Neural progenitor cell (in vitro differentiated cells): ENCODE results near the gene RHOV. TPM values are rescaled to one million over a fixed set of nuclear protein-coding genes. Genes with fewer than 3 reads are reported as not detected.

Source experiments
- DNase-seq: peaks from one replicate; pipeline ENCODE4 v3.0.0-alpha.2; 2016; ENCODE audit warnings: low spot score
- H2AFZ ChIP-seq: fragments of 200-600 bp; sonication (generic); replicated peaks from 2 replicates; pipeline ENCODE4 v1.6.1; 2016; ENCODE audit warnings: antibody characterized with exemption
- H3F3A ChIP-seq: fragments of 200-600 bp; sonication (generic); 2 replicates; pipeline ENCODE4 v1.6.1; 2016; ENCODE audit warnings: antibody characterized with exemption, low read depth
- H3K27ac ChIP-seq: fragments of 200-600 bp; sonication (generic); 2 replicates; pipeline ENCODE4 v1.5.1; 2016; ENCODE audit warnings: mild to moderate bottlenecking
- H3K27me3 ChIP-seq: fragments of 200-600 bp; sonication (generic); 2 replicates; pipeline ENCODE4 v1.6.1; 2016; ENCODE audit warnings: mild to moderate bottlenecking, moderate library complexity
- H3K36me3 ChIP-seq: fragments of 200-600 bp; sonication (generic); 2 replicates; pipeline ENCODE4 v1.5.1; 2016
- H3K4me1 ChIP-seq: fragments of 200-600 bp; sonication (generic); 2 replicates; pipeline ENCODE4 v1.6.1; 2016; ENCODE audit warnings: mixed run types
- H3K4me2 ChIP-seq: fragments of 200-600 bp; sonication (generic); 2 replicates; pipeline ENCODE4 v1.6.1; 2016
- H3K4me3 ChIP-seq: fragments of 200-600 bp; sonication (generic); 2 replicates; pipeline ENCODE4 v1.5.1; 2016
- H3K79me2 ChIP-seq: fragments of 200-600 bp; sonication (generic); 2 replicates; pipeline ENCODE4 v1.6.1; 2016; ENCODE audit warnings: low read depth
- H3K9ac ChIP-seq: fragments of 200-600 bp; sonication (generic); 2 replicates; pipeline ENCODE4 v1.6.1; 2016
- H3K9me3 ChIP-seq: fragments of 200-600 bp; sonication (generic); 2 replicates; pipeline ENCODE4 v1.5.1; 2016; ENCODE audit warnings: low read depth
- H4K20me1 ChIP-seq: fragments of 200-600 bp; sonication (generic); 2 replicates; pipeline ENCODE4 v1.6.1; 2016; ENCODE audit warnings: low read depth
- H3K27ac Mint-ChIP-seq: 3 replicates; pipeline ENCODE4 v1.8.0; 2021; ENCODE audit warnings: mixed read lengths
- H3K27me3 Mint-ChIP-seq: 2 replicates; pipeline ENCODE4 v1.8.0; 2022; ENCODE audit warnings: low read depth, mild to moderate bottlenecking, inconsistent platforms, moderate library complexity, mixed read lengths; ENCODE audit not compliant: insufficient read depth
- H3K36me3 Mint-ChIP-seq: 3 replicates; pipeline ENCODE4 v1.8.0; 2021; ENCODE audit warnings: mixed read lengths
- H3K4me1 Mint-ChIP-seq: 3 replicates; pipeline ENCODE4 v1.8.0; 2021; ENCODE audit warnings: mixed read lengths
- H3K4me3 Mint-ChIP-seq: 3 replicates; pipeline ENCODE4 v1.8.0; 2021; ENCODE audit warnings: mild to moderate bottlenecking, moderate library complexity, mixed read lengths
- H3K9me3 Mint-ChIP-seq: 3 replicates; pipeline ENCODE4 v1.8.0; 2020; ENCODE audit warnings: mixed read lengths
- EZH2 ChIP-seq: fragments of 200-600 bp; sonication (generic); IDR thresholded peaks from 2 replicates; pipeline ENCODE4 v1.6.1; 2017; ENCODE audit warnings: antibody characterized with exemption, mild to moderate bottlenecking, moderate library complexity
- EZH2phosphoT487 ChIP-seq: fragments of 200-600 bp; sonication (generic); IDR thresholded peaks from 2 replicates; pipeline ENCODE4 v1.6.1; 2017; ENCODE audit warnings: antibody characterized with exemption
- total RNA-seq: library from RNA; depleted of rRNA; stranded (reverse); fragments of >200 nt; gene quantifications from 2 replicates; pipeline ENCODE4 v1.2.3, GENCODE V29; 2015; ENCODE audit warnings: low replicate concordance
- TF ChIP-seq, protein P1 (sequence below): fragments of 200-600 bp; sonication (generic); IDR thresholded peaks from 2 replicates; pipeline ENCODE4 v1.5.1; 2017; ENCODE audit warnings: antibody characterized with exemption, mild to moderate bottlenecking

RHOV gene
- total RNA-seq, 1 donor from 2014 or later, result not detected

DNA sequence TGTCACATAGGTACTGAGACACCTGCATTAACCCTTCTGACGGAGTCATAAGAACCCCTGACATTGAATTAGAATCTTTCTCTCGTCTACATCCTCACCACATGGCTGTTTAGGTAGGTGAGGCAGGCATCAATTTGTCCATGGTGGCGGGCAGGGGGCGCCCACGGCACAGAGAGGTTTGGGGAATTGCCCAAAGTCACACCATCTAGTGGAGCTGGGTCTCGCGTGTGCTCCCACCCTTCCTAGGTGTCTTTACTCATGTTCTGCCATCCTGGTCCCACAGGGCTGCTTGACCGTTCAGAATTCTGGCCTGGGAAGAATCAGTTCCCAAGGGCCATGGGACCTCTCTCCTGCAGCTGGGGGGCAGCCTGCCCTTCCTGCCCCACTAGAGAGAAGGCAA, 40.5 kb upstream of the RHOV start:
- H4K20me1 ChIP-seq, result no peaks in the 10 kb centered on the region
- peaks cover 14% of the 10 kb centered on the region for H3K27me3 ChIP-seq
- H3K4me3 ChIP-seq, result no peak overlapping the region
- H3K36me3 ChIP-seq, result no peaks in the 10 kb centered on the region
- no peaks in the 10 kb centered on the region for H3K36me3 Mint-ChIP-seq
- peaks cover 24% of the 10 kb centered on the region for H3K27me3 Mint-ChIP-seq
- H3K9me3 Mint-ChIP-seq, result no peaks in the 10 kb centered on the region
- TF ChIP-seq, protein P1, sequence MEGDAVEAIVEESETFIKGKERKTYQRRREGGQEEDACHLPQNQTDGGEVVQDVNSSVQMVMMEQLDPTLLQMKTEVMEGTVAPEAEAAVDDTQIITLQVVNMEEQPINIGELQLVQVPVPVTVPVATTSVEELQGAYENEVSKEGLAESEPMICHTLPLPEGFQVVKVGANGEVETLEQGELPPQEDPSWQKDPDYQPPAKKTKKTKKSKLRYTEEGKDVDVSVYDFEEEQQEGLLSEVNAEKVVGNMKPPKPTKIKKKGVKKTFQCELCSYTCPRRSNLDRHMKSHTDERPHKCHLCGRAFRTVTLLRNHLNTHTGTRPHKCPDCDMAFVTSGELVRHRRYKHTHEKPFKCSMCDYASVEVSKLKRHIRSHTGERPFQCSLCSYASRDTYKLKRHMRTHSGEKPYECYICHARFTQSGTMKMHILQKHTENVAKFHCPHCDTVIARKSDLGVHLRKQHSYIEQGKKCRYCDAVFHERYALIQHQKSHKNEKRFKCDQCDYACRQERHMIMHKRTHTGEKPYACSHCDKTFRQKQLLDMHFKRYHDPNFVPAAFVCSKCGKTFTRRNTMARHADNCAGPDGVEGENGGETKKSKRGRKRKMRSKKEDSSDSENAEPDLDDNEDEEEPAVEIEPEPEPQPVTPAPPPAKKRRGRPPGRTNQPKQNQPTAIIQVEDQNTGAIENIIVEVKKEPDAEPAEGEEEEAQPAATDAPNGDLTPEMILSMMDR, result peak; percentile 45
- no peak for TF ChIP-seq EZH2phosphoT487
- H2AFZ ChIP-seq, result no peak overlapping the region
- no peak for DNase-seq
- no peaks in the 10 kb centered on the region for H3K9me3 ChIP-seq
- no peaks in the 10 kb centered on the region for H3K79me2 ChIP-seq
- no peak overlapping the region for H3K27ac ChIP-seq
- H3F3A ChIP-seq, result peaks cover 12% of the 10 kb centered on the region
- H3K4me1 Mint-ChIP-seq, result peaks cover 24% of the 10 kb centered on the region
- no peak overlapping the region for H3K4me3 Mint-ChIP-seq
- H3K27ac Mint-ChIP-seq, result no peak overlapping the region
- H3K4me1 ChIP-seq, result peaks cover 32% of the 10 kb centered on the region
- H3K9ac ChIP-seq, result no peak overlapping the region
- H3K4me2 ChIP-seq, result no peak overlapping the region

DNA sequence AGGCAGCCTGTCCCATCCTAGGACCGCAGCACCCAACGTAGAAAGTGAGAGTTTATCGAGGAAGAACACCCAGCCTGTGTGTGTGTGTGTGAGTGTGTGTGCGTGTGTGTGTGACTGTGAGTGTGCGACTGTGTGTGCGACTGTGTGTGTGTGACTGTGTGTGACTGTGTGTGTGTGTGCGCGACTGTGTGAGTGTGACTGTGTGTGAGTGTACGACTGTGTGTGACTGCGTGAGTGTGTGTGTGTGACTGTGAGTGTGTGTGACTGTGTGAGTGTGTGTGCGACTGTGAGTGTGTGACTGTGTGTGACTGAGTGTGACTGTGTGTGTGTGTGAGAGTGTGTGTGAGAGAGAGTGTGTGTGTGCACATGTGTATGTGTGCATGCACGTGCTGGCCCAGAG, 40.0 kb upstream of the RHOV start:
- no peak overlapping the region for H3K4me3 ChIP-seq
- peaks cover 14% of the 10 kb centered on the region for H3K27me3 ChIP-seq
- TF ChIP-seq EZH2phosphoT487, result no peak
- TF ChIP-seq, protein P1, result no peak
- no peak for TF ChIP-seq EZH2
- H3F3A ChIP-seq, result peaks cover 12% of the 10 kb centered on the region
- no peak overlapping the region for H3K4me2 ChIP-seq
- no peaks in the 10 kb centered on the region for H3K79me2 ChIP-seq
- no peaks in the 10 kb centered on the region for H3K36me3 ChIP-seq
- peaks cover 32% of the 10 kb centered on the region for H3K4me1 ChIP-seq
- no peak overlapping the region for H3K27ac ChIP-seq
- Mint-ChIP-seq H3K27me3 (peaks cover 24% of the 10 kb centered on the region), H3K9me3 (no peaks in the 10 kb centered on the region), H3K4me1 (peaks cover 25% of the 10 kb centered on the region), H3K36me3 (no peaks in the 10 kb centered on the region), H3K4me3 (no peak overlapping the region), H3K27ac (peak overlapping the region; percentile 3)
- no peaks in the 10 kb centered on the region for H4K20me1 ChIP-seq
- DNase-seq, result no peak
- no peaks in the 10 kb centered on the region for H3K9me3 ChIP-seq
- no peak overlapping the region for H3K9ac ChIP-seq
- no peak overlapping the region for H2AFZ ChIP-seq

DNA sequence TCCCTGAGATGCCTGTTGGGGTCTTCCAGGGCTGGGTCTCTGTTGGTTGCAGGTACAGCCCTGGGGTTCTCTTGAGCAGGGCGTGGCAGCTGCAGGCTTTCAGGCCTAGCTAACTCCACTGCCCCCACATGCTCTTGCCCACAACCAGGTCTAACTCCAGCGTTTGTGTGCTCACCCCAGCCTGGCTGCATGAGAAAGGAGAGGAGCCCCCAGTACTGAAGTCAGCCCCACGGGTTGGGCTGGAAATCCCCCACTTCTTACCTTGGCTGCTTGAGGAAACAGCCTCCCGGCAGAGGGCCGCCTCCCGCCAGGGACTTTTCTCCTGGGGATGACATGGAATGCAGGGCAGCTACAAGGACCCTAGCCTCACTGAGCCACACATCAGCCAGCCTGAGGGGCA, 38.4 kb upstream of the RHOV start:
- Histone ChIP-seq H3F3A (peaks cover 6% of the 10 kb centered on the region), H3K4me3 (no peak overlapping the region), H3K27ac (no peak overlapping the region), H3K79me2 (no peaks in the 10 kb centered on the region), H3K9ac (no peak overlapping the region), H2AFZ (no peak overlapping the region), H3K9me3 (no peaks in the 10 kb centered on the region), H3K36me3 (no peaks in the 10 kb centered on the region), H3K4me1 (peaks cover 25% of the 10 kb centered on the region), H3K27me3 (peaks cover 4% of the 10 kb centered on the region), H3K4me2 (no peak overlapping the region), H4K20me1 (peaks cover 4% of the 10 kb centered on the region)
- Mint-ChIP-seq H3K4me3 (no peak overlapping the region), H3K36me3 (no peaks in the 10 kb centered on the region), H3K27ac (no peak overlapping the region), H3K27me3 (peaks cover 19% of the 10 kb centered on the region), H3K9me3 (no peaks in the 10 kb centered on the region), H3K4me1 (peaks cover 25% of the 10 kb centered on the region)
- TF ChIP-seq EZH2phosphoT487, result no peak
- DNase-seq, result no peak

DNA sequence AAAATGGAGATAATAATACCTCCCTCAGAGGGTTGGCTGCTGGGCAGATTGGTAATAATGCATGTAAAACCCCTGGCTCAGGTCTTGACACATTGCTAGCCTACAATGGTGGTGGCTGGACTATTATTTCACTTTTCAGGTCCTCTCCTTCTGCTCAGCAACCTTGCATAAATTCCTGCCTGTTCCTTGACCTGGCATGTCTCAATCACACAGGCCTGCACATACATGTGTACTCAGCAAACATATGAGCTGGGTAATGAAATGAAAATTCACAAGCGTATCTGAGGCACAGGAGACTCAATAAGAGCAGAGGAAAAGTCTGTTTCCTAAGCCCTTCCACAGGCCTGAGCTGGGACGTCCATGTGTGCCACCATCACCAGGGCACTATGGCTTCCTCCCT, 37.7 kb upstream of the RHOV start:
- Mint-ChIP-seq H3K9me3 (no peaks in the 10 kb centered on the region), H3K27ac (peak overlapping the region; percentile 75), H3K4me1 (peaks cover 25% of the 10 kb centered on the region), H3K4me3 (no peak overlapping the region), H3K27me3 (peaks cover 18% of the 10 kb centered on the region), H3K36me3 (no peaks in the 10 kb centered on the region)
- Histone ChIP-seq H3K27me3 (peaks cover 4% of the 10 kb centered on the region), H3K27ac (no peak overlapping the region), H3K4me3 (no peak overlapping the region), H2AFZ (no peak overlapping the region), H4K20me1 (peaks cover 11% of the 10 kb centered on the region), H3K9me3 (no peaks in the 10 kb centered on the region), H3F3A (peaks cover 6% of the 10 kb centered on the region), H3K4me2 (no peak overlapping the region), H3K9ac (no peak overlapping the region), H3K4me1 (peaks cover 30% of the 10 kb centered on the region), H3K79me2 (no peaks in the 10 kb centered on the region), H3K36me3 (no peaks in the 10 kb centered on the region)
- TF ChIP-seq EZH2phosphoT487 (no peak), EZH2 (no peak)
- TF ChIP-seq, protein P1, result no peak
- no peak for DNase-seq
